Endothelial cell of umbilical vein (primary cell): ENCODE measurements around the gene MUC20. TPM values are rescaled to one million over a fixed set of nuclear protein-coding genes. Genes with fewer than 3 reads are reported as not detected.

Source experiments
- BruUV-seq: library from RNA; stranded (reverse); fragments of 400-500 nt; replicated peaks from 2 replicates; lab custom pipeline; 2021; lab: Mats Ljungman, UMichigan
- CTCF ChIA-PET: fragments of 300-600, 350-600 bp; sonication (Branson Sonifier 250); formaldehyde crosslinking; loops from one replicate; lab custom pipeline; 2021; ENCODE audit warnings: antibody characterized with exemption, inconsistent platforms; lab: Charles Lee
- POLR2A ChIA-PET: fragments of 300-600, 350-600 bp; sonication (Branson Sonifier 250); formaldehyde crosslinking; loops from one replicate; lab custom pipeline; 2021; ENCODE audit warnings: antibody characterized with exemption, inconsistent platforms; lab: Charles Lee
- DNase-seq: peaks from one replicate; pipeline ENCODE4 v3.0.0-alpha.2; 2011; ENCODE audit warnings: low read depth, low spot score
- FAIRE-seq: peaks from 2 replicates; lab custom pipeline; 2011; peaks lifted over from hg19 to GRCh38; lab: Jason Lieb, UNC
- H2AFZ ChIP-seq: 2 replicates; pipeline ENCODE4 v1.6.0; 2012; ENCODE audit warnings: low read depth, low read length, control low read depth, inconsistent platforms
- H3K27ac ChIP-seq: 2 replicates; pipeline ENCODE4 v1.5.1; 2011; ENCODE audit warnings: low read depth, mild to moderate bottlenecking, control low read depth, low read length, moderate library complexity; ENCODE audit not compliant: insufficient read depth
- H3K27me3 ChIP-seq, 2 experiments: 2 replicates each; pipeline versions ENCODE4 v1.6.0 to v1.6.1; 2011; ENCODE audit warnings: low read length in 2 of 2, mixed read lengths in 1 of 2; ENCODE audit not compliant: control insufficient read depth in 2 of 2, insufficient read depth in 2 of 2
- H3K36me3 ChIP-seq, 2 experiments: 2 replicates in 1 of 2; 3 replicates in 1 of 2; pipeline ENCODE4 v1.5.1; 2011; ENCODE audit warnings: low read length in 2 of 2, mild to moderate bottlenecking in 1 of 2, moderate library complexity in 1 of 2; ENCODE audit not compliant: control insufficient read depth in 2 of 2, insufficient read depth in 2 of 2; ENCODE audit errors: extremely low read depth in 1 of 2
- H3K4me1 ChIP-seq: 3 replicates; pipeline ENCODE4 v1.5.1; 2011; ENCODE audit warnings: mild to moderate bottlenecking, low read length; ENCODE audit not compliant: control insufficient read depth, insufficient read depth; ENCODE audit errors: extremely low read depth
- H3K4me2 ChIP-seq: 2 replicates; pipeline ENCODE4 v1.6.1; 2011; ENCODE audit warnings: low read length, control low read depth, mixed read lengths; ENCODE audit not compliant: insufficient read depth
- H3K4me3 ChIP-seq, 3 experiments: fragments of 200-600 bp in 1 of 3; sonication (generic), shearing (Covaris generic) in 1 of 3; replicated peaks in 1 of 3; 2 replicates each; pipeline ENCODE4 v1.5.1; 2011 to 2016; ENCODE audit warnings: control low read depth in 3 of 3, low read length in 3 of 3, mild to moderate bottlenecking in 2 of 3, inconsistent platforms in 1 of 3, low read depth in 1 of 3, moderate library complexity in 1 of 3; ENCODE audit not compliant: insufficient read depth in 1 of 3
- H3K79me2 ChIP-seq: 2 replicates; pipeline ENCODE4 v1.6.0; 2012; ENCODE audit warnings: low read length, inconsistent platforms; ENCODE audit not compliant: control insufficient read depth, insufficient read depth
- H3K9ac ChIP-seq: replicated peaks from 2 replicates; pipeline ENCODE3; 2011; ENCODE audit warnings: low read length, control low read depth; ENCODE audit not compliant: insufficient read depth; ENCODE audit errors: extremely low read depth
- H3K9me1 ChIP-seq: replicated peaks from 3 replicates; pipeline ENCODE4 v1.6.0; 2011; ENCODE audit warnings: mild to moderate bottlenecking, low read length; ENCODE audit not compliant: control insufficient read depth, insufficient read depth; ENCODE audit errors: extremely low read depth
- H3K9me3 ChIP-seq: replicated peaks from 2 replicates; pipeline ENCODE4 v1.5.1; 2012; ENCODE audit warnings: low read length, inconsistent platforms; ENCODE audit not compliant: control insufficient read depth, insufficient read depth
- H4K20me1 ChIP-seq: replicated peaks from 2 replicates; pipeline ENCODE3; 2011; ENCODE audit warnings: mild to moderate bottlenecking, low read length; ENCODE audit not compliant: control insufficient read depth, insufficient read depth; ENCODE audit errors: extremely low read depth
- GATA2 ChIP-seq: IDR thresholded peaks from 2 replicates; pipeline ENCODE4 v1.7.0; 2011; ENCODE audit warnings: low read depth, mild to moderate bottlenecking, moderate library complexity, mixed read lengths, low read length; ENCODE audit not compliant: insufficient read length, insufficient read depth
- POLR2AphosphoS5 ChIP-seq: IDR thresholded peaks from 2 replicates; pipeline ENCODE4 v1.6.1; 2012; ENCODE audit warnings: low read depth, mild to moderate bottlenecking, control low read depth, low read length, moderate library complexity; ENCODE audit not compliant: insufficient read depth
- dilution Hi-C: fragments of 300-500 bp; cut with MboI; formaldehyde crosslinking; loops from one replicate; pipeline ENCODE4 v1.15.0; 2019; ENCODE audit warnings: low sequenced_read_pairs; ENCODE audit not compliant: extremely low pct_ligation_motif_present
- intact Hi-C: fragments of 100-400 bp; cut with micrococcal nuclease; formaldehyde crosslinking; loops from one replicate; pipeline ENCODE4 v1.10.0; 2022
- polyA plus RNA-seq, 4 experiments: library from polyadenylated mRNA; depleted of rRNA in 3 of 4; stranded (reverse) in 3 of 4; unstranded in 1 of 4; fragments of >200 nt; gene quantifications; 2 replicates each; pipeline versions ENCODE4 v1.2.1 to v1.2.3, GENCODE V29; 2011 to 2012; ENCODE audit warnings: missing spikeins in 1 of 4
- total RNA-seq: library from RNA; stranded (reverse); gene quantifications from 2 replicates; pipeline ENCODE4 v1.2.3, GENCODE V29; 2021
- TF ChIP-seq, protein P1 (sequence below): IDR thresholded peaks from 2 replicates; pipeline ENCODE4 v1.6.1; 2011; ENCODE audit not compliant: insufficient read depth, insufficient read length
- TF ChIP-seq, protein P2 (sequence below), 2 donors: IDR thresholded peaks; 1 replicate in 1 of 2; 2 replicates in 1 of 2; pipeline ENCODE4 v1.5.1; 2011; ENCODE audit warnings: low read length in 2 of 2, mild to moderate bottlenecking in 2 of 2, moderate library complexity in 2 of 2, control low read depth in 1 of 2, inconsistent platforms in 1 of 2, low read depth in 1 of 2; ENCODE audit not compliant: insufficient read depth in 1 of 2; ENCODE audit errors: extremely low read depth in 1 of 2

MUC20 gene
- total and polyA plus RNA-seq, 2 donors (not counting 3 experiments of a cell fraction or from before 2014, with no cell fraction given): 0.62 TPM; not detected in 1

DNA sequence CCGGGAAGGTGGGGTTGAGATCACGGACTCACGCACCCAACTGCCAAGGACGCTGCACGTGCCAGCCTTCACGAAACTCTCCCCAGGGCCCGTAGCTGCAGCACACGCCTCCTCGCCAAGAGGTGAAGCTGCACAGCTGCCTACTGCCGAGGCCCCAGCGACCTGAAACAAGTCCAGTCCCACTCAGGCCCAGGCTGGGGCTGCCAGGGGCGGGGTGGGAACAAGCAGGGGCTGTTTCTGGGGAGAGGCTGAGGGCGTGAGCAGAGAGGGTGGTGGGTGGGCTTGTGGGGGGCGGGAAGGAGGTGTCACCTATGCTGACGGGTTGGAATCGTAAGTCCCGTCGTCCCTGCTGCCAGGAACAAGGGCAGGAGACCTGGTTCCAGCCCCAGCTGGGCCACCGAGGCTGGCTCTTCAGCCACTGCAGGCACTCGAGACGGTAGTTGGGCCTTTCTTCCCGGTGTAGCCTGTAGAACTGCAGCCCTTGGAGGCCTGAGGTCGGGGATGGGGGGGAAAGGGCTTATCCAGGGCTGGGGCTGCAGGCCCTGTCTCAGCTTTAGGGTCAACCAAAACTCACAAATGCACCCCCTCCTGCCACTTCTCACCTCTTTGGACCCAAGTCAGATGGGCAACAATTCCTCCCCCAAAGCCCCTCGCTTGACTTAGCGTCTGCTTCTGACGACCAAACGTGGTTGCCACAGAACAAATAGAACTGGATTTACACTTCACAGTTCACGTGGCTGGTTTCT is 44.4 kb downstream of the MUC20 start:
- dilution Hi-C loops (no loop called here), intact Hi-C loops (no loop called here)
- POLR2A ChIA-PET: no interaction called here
- no peak overlapping the region for H3K9ac ChIP-seq
- CTCF ChIA-PET: no interaction called here
- no peak for FAIRE-seq
- no peaks in the 10 kb centered on the region for H3K9me3 ChIP-seq
- no peaks in the 10 kb centered on the region for H3K79me2 ChIP-seq
- BruUV-seq: no TSS peak
- H3K36me3 ChIP-seq: no peaks in the 10 kb centered on the region
- no peaks in the 10 kb centered on the region for H4K20me1 ChIP-seq
- no peak for TF ChIP-seq GATA2
- TF ChIP-seq, protein P1, sequence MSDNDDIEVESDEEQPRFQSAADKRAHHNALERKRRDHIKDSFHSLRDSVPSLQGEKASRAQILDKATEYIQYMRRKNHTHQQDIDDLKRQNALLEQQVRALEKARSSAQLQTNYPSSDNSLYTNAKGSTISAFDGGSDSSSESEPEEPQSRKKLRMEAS: no peak
- TF ChIP-seq, protein P2, sequence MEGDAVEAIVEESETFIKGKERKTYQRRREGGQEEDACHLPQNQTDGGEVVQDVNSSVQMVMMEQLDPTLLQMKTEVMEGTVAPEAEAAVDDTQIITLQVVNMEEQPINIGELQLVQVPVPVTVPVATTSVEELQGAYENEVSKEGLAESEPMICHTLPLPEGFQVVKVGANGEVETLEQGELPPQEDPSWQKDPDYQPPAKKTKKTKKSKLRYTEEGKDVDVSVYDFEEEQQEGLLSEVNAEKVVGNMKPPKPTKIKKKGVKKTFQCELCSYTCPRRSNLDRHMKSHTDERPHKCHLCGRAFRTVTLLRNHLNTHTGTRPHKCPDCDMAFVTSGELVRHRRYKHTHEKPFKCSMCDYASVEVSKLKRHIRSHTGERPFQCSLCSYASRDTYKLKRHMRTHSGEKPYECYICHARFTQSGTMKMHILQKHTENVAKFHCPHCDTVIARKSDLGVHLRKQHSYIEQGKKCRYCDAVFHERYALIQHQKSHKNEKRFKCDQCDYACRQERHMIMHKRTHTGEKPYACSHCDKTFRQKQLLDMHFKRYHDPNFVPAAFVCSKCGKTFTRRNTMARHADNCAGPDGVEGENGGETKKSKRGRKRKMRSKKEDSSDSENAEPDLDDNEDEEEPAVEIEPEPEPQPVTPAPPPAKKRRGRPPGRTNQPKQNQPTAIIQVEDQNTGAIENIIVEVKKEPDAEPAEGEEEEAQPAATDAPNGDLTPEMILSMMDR (IDR thresholded peaks at IDR 0.05; ENCODE audit: extremely low read depth in 1 of 2, insufficient read depth in 1 of 2, low read depth in 1 of 2, low read length in 2 of 2): no peak
- no peak for TF ChIP-seq POLR2AphosphoS5
- no peak overlapping the region for H3K4me2 ChIP-seq
- H2AFZ ChIP-seq: no peak overlapping the region
- no peaks in the 10 kb centered on the region for H3K9me1 ChIP-seq
- H3K27ac ChIP-seq: no peak overlapping the region
- DNase-seq: no peak
- no peak overlapping the region for H3K4me3 ChIP-seq
- H3K27me3 ChIP-seq: peaks cover 14 to 19% of the 10 kb centered on the region in 2 experiments
- H3K4me1 ChIP-seq: no peaks in the 10 kb centered on the region
